Esophagus muscularis mucosa (tissue), 4 donors: Measurements from ENCODE around the gene ST3GAL2.

Source experiments
- EP300 ChIP-seq: sonication (generic); formaldehyde crosslinking; IDR thresholded peaks from one replicate; pipeline ENCODE4 v1.6.1; 2017; ENCODE audit warnings: antibody characterized with exemption
- POLR2A ChIP-seq: fragments of 450-650 bp; IDR thresholded peaks from one replicate; pipeline ENCODE4 v1.6.1; 2017; ENCODE audit warnings: antibody characterized with exemption, moderate library complexity, mild to moderate bottlenecking, low read depth
- POLR2AphosphoS5 ChIP-seq, 2 donors: sonication (generic); formaldehyde crosslinking; IDR thresholded peaks; one replicate each; pipeline ENCODE4 v1.6.1; 2017; ENCODE audit warnings: antibody characterized with exemption in 2 of 2
- TF ChIP-seq, protein P1 (sequence below), 3 experiments: fragments of 200-600 bp in 2 of 3; fragments of 450-650 bp in 1 of 3; sonication (generic) in 2 of 3; IDR thresholded peaks; one replicate each; pipeline ENCODE4 v1.5.1; 2017 to 2019; ENCODE audit warnings: antibody characterized with exemption in 3 of 3, mild to moderate bottlenecking in 2 of 3, moderate library complexity in 1 of 3

DNA sequence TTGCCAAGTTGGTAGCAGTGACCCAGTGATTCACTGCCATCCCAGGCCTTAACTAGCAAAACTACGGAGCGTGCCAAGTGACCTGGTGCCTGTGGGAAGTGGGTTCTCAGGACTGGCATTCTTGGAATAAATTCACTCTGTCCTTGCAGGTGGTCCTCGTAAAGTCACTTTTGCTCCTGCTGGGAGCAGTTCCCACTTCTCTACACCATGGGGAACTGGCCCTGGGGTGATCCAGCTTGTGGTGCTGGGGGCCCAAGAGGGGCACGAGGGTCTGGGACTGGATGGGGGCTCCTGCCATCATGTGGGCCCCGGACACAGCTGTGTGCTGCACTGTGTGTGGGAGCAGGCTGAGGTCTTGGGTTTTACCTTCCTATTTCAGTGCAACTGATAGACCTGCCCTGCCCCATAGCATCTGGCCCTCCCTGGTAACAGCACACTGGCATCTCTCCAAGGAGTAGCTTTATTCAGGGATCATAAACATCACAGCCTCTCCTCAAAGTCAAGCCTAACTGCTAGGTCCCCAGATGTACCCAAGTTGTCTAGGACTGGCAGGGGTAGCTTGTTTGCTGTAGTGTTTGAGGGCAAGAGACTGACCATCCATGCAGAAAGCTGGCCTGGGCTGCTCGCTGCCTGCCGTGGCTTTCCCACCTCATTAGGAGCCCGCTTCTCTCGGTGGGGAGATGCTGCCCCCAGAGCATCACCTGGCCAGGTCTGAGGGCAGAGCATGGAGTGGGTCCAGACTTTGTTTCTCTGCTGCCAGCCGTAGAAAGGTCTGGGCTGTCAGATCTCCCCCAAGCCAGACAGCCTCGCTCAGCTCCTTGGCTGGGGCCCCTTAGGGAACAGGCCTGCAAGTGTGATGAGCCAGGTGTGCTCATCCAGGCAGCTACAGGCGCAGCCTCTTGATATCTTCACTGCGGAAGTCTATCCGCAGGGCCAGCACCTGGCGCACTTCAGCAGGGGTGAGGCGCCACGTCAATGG lies 41.5 kb upstream of the ST3GAL2 start:
- TF ChIP-seq, protein P1, sequence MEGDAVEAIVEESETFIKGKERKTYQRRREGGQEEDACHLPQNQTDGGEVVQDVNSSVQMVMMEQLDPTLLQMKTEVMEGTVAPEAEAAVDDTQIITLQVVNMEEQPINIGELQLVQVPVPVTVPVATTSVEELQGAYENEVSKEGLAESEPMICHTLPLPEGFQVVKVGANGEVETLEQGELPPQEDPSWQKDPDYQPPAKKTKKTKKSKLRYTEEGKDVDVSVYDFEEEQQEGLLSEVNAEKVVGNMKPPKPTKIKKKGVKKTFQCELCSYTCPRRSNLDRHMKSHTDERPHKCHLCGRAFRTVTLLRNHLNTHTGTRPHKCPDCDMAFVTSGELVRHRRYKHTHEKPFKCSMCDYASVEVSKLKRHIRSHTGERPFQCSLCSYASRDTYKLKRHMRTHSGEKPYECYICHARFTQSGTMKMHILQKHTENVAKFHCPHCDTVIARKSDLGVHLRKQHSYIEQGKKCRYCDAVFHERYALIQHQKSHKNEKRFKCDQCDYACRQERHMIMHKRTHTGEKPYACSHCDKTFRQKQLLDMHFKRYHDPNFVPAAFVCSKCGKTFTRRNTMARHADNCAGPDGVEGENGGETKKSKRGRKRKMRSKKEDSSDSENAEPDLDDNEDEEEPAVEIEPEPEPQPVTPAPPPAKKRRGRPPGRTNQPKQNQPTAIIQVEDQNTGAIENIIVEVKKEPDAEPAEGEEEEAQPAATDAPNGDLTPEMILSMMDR (IDR thresholded peaks at IDR 0.05) = no peak
- TF ChIP-seq EP300 (no peak), POLR2AphosphoS5 (IDR thresholded peaks at IDR 0.05) (no peak), POLR2A (no peak)
